Right atrium auricular region (tissue), 2 donors: ENCODE results near the gene STX10. TPM values are rescaled to one million over a fixed set of nuclear protein-coding genes. Genes with fewer than 3 reads are reported as not detected.

ENCODE experiments used
- DNase-seq: peaks from one replicate; pipeline ENCODE4 v3.0.0-alpha.2; 2019; ENCODE audit warnings: low spot score
- H3K27ac ChIP-seq, 2 donors: fragments of 200-600 bp; sonication (generic); 1 replicate in 1 of 2; 2 replicates in 1 of 2; pipeline ENCODE4 v1.5.1; 2016 to 2019
- H3K27me3 ChIP-seq, 2 donors: fragments of 200-600 bp; sonication (generic); one replicate each; pipeline versions ENCODE4 v1.5.1 to v1.6.0; 2017 to 2019
- H3K36me3 ChIP-seq: fragments of 200-600 bp; sonication (generic); one replicate; pipeline ENCODE4 v1.5.1; 2016
- H3K4me1 ChIP-seq, 2 donors: fragments of 200-600 bp; sonication (generic); one replicate each; pipeline versions ENCODE4 v1.5.1 to v1.6.0; 2017 to 2019
- H3K4me3 ChIP-seq, 2 donors: fragments of 200-600 bp; sonication (generic); 1 replicate in 1 of 2; 2 replicates in 1 of 2; pipeline ENCODE4 v1.5.1; 2017 to 2019; ENCODE audit warnings: mild to moderate bottlenecking in 1 of 2, moderate library complexity in 1 of 2
- H3K9me3 ChIP-seq, 2 donors: fragments of 200-600 bp; sonication (generic); one replicate each; pipeline ENCODE4 v1.5.1; 2019
- total RNA-seq, 2 donors: library from RNA; depleted of rRNA; stranded (reverse); fragments of >200 nt; gene quantifications; one replicate each; pipeline ENCODE4 v1.1.0, GENCODE V29; 2016
- TF ChIP-seq, protein P1 (sequence below), 2 donors: fragments of 200-600 bp; sonication (generic); IDR thresholded peaks; one replicate each; pipeline ENCODE4 v1.5.1; 2019; ENCODE audit warnings: antibody characterized with exemption in 2 of 2

STX10 gene, protein sequence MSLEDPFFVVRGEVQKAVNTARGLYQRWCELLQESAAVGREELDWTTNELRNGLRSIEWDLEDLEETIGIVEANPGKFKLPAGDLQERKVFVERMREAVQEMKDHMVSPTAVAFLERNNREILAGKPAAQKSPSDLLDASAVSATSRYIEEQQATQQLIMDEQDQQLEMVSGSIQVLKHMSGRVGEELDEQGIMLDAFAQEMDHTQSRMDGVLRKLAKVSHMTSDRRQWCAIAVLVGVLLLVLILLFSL
- total RNA-seq = 10 to 100 TPM; 33.1 to 39.2 TPM

DNA sequence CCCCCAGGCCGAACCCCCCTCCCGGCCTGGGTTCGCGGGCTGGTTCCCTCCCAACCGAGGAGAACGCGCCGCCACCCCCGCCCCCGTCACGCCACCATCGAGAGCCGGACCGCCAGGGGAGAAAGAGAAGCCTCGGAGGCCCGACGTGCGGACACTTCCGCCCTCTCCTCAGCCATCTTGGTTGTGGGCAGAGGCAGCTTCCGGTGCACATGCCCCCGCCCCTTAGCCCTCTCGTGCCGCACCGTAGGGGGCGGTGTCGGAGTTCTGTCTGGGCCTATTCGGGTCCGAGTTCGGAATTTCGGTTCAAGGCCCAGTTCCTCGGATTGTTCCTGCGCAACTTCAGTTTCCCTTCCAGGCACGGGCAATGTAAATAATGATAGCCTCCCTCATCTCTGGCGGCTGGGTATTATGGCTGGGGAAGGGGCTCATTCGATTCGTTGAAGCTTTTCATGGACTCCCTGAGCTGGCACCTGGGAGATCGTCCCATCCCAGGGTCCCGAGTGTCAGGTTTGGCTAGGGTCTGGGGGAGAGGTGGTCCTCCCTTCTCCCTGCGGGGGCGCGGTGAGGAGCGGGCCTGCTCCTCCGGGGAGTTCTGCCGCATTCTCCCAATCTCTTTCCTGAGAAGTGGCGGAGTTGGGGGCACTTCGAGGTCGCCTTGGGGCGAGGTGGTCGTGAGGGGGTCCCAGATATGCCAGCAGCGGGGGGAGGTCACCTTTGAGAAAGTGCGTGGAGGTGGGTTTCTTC lies at the start of gene STX10, which contains the start of gene IER2:
Gene STX10 (minus strand): TSS at position 189 of the 744 bp plus-strand sequence. CDS start 202 bp downstream, outside the sequence.
Gene IER2 (plus strand): TSS at position 225 of the 744 bp plus-strand sequence. CDS start 2,776 bp downstream, outside the sequence.
- peak within 1 kb of the TSS; percentile 95 for H3K4me3 ChIP-seq
- TF ChIP-seq, protein P1, sequence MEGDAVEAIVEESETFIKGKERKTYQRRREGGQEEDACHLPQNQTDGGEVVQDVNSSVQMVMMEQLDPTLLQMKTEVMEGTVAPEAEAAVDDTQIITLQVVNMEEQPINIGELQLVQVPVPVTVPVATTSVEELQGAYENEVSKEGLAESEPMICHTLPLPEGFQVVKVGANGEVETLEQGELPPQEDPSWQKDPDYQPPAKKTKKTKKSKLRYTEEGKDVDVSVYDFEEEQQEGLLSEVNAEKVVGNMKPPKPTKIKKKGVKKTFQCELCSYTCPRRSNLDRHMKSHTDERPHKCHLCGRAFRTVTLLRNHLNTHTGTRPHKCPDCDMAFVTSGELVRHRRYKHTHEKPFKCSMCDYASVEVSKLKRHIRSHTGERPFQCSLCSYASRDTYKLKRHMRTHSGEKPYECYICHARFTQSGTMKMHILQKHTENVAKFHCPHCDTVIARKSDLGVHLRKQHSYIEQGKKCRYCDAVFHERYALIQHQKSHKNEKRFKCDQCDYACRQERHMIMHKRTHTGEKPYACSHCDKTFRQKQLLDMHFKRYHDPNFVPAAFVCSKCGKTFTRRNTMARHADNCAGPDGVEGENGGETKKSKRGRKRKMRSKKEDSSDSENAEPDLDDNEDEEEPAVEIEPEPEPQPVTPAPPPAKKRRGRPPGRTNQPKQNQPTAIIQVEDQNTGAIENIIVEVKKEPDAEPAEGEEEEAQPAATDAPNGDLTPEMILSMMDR (IDR thresholded peaks at IDR 0.05) = peak; percentile 40 to 75
- H3K27me3 ChIP-seq = no peaks in the 10 kb centered on the region
- peaks cover 0 to 40% of the 10 kb centered on the region in 2 donors for H3K4me1 ChIP-seq
- H3K9me3 ChIP-seq = no peaks in the 10 kb centered on the region
- peak; percentile 97 for DNase-seq
- H3K36me3 ChIP-seq = no peaks in the 10 kb centered on the region
- peak within 1 kb of the TSS; percentile 99 for H3K27ac ChIP-seq

DNA sequence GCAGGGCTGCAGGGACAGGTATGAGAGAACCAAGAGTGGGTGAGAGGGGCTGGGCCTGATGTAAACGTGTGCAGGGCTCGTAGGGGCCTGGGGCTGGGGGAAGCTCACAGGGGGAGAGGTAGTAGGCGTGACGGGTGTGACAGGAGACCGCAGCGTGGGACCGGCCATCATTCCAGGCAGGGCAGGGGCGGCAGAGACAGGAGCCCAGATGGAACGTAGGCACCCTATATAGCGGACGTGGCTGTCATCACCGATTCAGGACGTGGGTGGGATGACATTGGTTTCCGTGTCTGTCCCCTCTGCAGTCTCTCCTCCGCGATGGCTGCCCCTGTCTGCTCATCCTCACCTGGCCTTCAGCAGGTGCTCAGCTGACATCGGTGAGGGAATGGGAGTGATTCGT lies 48.5 kb upstream of the STX10 start:
- Histone ChIP-seq H3K27me3 (no peaks in the 10 kb centered on the region), H3K27ac (no peak overlapping the region), H3K4me1 (no peaks in the 10 kb centered on the region), H3K36me3 (no peaks in the 10 kb centered on the region), H3K4me3 (no peak overlapping the region), H3K9me3 (no peaks in the 10 kb centered on the region)
- TF ChIP-seq, protein P1 (IDR thresholded peaks at IDR 0.05) = no peak
- no peak for DNase-seq

DNA sequence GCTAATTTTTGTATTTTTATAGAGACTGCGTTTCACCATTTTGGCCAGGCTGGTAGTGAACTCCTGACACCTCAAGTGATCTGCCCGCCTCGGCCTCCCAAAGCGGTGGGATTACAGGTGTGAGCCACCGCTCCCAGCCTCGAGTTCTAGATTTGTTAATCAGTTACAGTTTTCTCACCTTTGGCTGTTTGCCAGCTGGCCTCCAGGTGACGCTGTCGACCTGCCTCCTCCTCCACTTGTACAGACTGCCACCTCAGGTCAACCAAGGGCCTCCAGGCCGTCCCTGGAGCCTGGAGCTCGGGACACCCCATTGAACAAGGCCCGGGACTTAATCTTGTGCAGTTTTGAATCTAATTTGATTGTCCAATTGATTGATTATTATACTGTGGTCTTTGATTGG lies 45.5 kb upstream of the STX10 start:
- H3K36me3 ChIP-seq = no peaks in the 10 kb centered on the region
- no peaks in the 10 kb centered on the region for H3K4me1 ChIP-seq
- no peak overlapping the region for H3K4me3 ChIP-seq
- H3K27ac ChIP-seq = no peak overlapping the region
- TF ChIP-seq, protein P1 (IDR thresholded peaks at IDR 0.05) = no peak
- no peaks in the 10 kb centered on the region for H3K27me3 ChIP-seq
- no peak for DNase-seq
- no peaks in the 10 kb centered on the region for H3K9me3 ChIP-seq

DNA sequence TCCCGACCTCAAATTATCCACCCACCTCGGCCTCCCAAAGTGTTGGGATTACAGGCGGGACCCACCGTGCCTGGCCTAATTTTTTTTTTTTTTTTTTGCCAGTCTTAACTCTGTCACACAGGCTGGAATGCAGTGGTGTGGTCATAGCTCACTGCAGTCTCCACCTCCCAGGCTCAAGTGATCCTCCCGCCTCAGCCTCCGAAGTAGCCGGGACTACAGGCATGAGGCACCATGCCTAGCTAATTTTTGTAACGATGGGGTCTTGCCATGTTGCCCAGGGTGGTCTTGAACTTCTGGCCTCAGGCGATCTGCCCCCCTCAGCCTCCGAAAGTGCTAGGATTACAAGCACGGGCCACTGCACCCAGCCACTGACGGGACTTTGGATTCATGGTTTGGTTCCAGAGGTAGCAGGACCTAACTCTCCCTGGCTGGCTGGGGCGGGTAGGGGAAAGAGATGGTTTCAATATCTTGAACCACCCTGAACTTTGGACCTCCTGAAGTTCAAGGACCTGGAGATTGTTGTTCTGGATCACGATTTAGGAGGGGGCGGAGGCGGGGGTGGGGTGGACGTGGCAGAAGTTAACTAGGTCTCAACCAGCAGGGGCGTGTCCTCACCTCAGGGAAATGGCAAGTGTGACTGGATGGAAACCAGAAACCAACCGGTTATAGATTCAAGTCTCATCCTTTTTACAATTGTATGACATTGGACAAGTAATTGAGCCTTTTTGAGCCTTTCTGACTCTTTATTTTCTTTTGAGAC lies 40.8 kb upstream of the STX10 start:
- Histone ChIP-seq H3K27ac (no peak overlapping the region), H3K27me3 (no peaks in the 10 kb centered on the region), H3K4me1 (no peaks in the 10 kb centered on the region), H3K9me3 (no peaks in the 10 kb centered on the region), H3K4me3 (no peak overlapping the region), H3K36me3 (no peaks in the 10 kb centered on the region)
- DNase-seq = no peak
- TF ChIP-seq, protein P1 (IDR thresholded peaks at IDR 0.05) = no peak

DNA sequence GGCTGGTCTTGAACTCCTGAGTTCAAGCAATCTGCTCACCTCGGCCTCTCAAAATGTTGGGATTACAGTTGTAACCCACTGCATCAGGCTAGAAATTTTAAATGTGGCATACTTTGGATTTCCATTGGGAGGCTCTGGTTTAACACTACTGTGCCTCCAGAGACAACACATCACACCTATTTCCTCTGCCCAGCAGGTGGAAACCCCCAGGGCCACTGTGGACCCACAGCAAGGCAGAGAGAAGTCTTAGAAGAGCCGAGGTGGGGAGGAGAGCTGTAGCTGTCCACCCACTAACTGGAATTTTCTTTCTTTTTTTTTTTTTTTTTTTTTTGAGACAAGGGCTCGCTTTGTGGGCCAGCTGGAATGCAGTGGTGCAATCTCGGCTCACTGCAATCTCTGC lies 39.4 kb upstream of the STX10 start:
- no peak overlapping the region for H3K27ac ChIP-seq
- no peaks in the 10 kb centered on the region for H3K27me3 ChIP-seq
- H3K36me3 ChIP-seq = no peaks in the 10 kb centered on the region
- H3K4me1 ChIP-seq = no peaks in the 10 kb centered on the region
- DNase-seq = no peak
- H3K4me3 ChIP-seq = no peak overlapping the region
- H3K9me3 ChIP-seq = no peaks in the 10 kb centered on the region
- TF ChIP-seq, protein P1 (IDR thresholded peaks at IDR 0.05) = no peak
